B cell (primary cell): ENCODE data around the gene ERC1. TPM values are rescaled to one million over a fixed set of nuclear protein-coding genes. Genes with fewer than 3 reads are reported as not detected.

ENCODE experiments used
- ATAC-seq: fragments of 200-7000 bp; cut with Tn5 transposase; one replicate; pipeline ENCODE4 v1.10.0; 2021; ENCODE audit warnings: low read depth, mild to moderate bottlenecking, moderate number of reproducible peaks, moderate library complexity
- CTCF ChIA-PET: fragments of 350-600 bp; sonication (Branson Sonifier 250); formaldehyde crosslinking; loops from one replicate; lab custom pipeline; 2021; ENCODE audit warnings: antibody characterized with exemption, inconsistent platforms; lab: Charles Lee
- POLR2A ChIA-PET: fragments of 350-600 bp; sonication (Branson Sonifier 250); formaldehyde crosslinking; loops from one replicate; lab custom pipeline; 2021; ENCODE audit warnings: antibody characterized with exemption; lab: Charles Lee
- DNase-seq: peaks from one replicate; pipeline ENCODE4 v3.0.0; 2013
- H2AFZ ChIP-seq: 2 replicates; pipeline ENCODE4 v1.6.1; 2012; ENCODE audit warnings: mild to moderate bottlenecking, low read depth, low read length; ENCODE audit not compliant: insufficient read depth, poor library complexity, severe bottlenecking
- H3K27ac ChIP-seq, 2 donors: 1 replicate in 1 of 2; 2 replicates in 1 of 2; pipeline ENCODE4 v1.5.1; 2012 to 2013; ENCODE audit warnings: low read length in 2 of 2, mild to moderate bottlenecking in 2 of 2, moderate library complexity in 1 of 2
- H3K27me3 ChIP-seq, 4 experiments: fragments of 200-600 bp in 1 of 4; sonication (generic) in 1 of 4; replicated peaks in 1 of 4; 1 replicate in 2 of 4; 2 replicates in 2 of 4; pipeline versions ENCODE4 v1.6.1 to v1.7.0; 2013 to 2016; ENCODE audit warnings: low read length in 3 of 4, mild to moderate bottlenecking in 2 of 4, mixed read lengths in 1 of 4, moderate library complexity in 1 of 4; ENCODE audit not compliant: insufficient read depth in 4 of 4, control insufficient read depth in 3 of 4; ENCODE audit errors: control extremely low read depth in 1 of 4
- H3K36me3 ChIP-seq, 2 experiments: replicated peaks in 1 of 2; 1 replicate in 1 of 2; 2 replicates in 1 of 2; pipeline versions ENCODE4 v1.6.1 to v1.7.1; 2013; ENCODE audit warnings: low read length in 1 of 2; ENCODE audit not compliant: insufficient read depth in 2 of 2, control insufficient read depth in 1 of 2; ENCODE audit errors: control extremely low read depth in 1 of 2, extremely low read depth in 1 of 2
- H3K4me1 ChIP-seq, 2 donors: fragments of 200-600 bp in 1 of 2; sonication (generic) in 1 of 2; 1 replicate in 1 of 2; 2 replicates in 1 of 2; pipeline versions ENCODE4 v1.5.1 to v1.6.1; 2013 to 2017; ENCODE audit warnings: low read length in 2 of 2; ENCODE audit not compliant: control insufficient read depth in 2 of 2, insufficient read depth in 2 of 2
- H3K4me2 ChIP-seq: replicated peaks from 2 replicates; pipeline ENCODE3; 2012; ENCODE audit warnings: mild to moderate bottlenecking, low read depth, low read length; ENCODE audit not compliant: poor library complexity, severe bottlenecking
- H3K4me3 ChIP-seq, 5 experiments: fragments of 200-600 bp in 1 of 5; sonication (generic) in 1 of 5; 1 replicate in 3 of 5; 2 replicates in 2 of 5; pipeline versions ENCODE4 v1.5.1 to v1.7.0; 2011 to 2016; ENCODE audit warnings: low read length in 4 of 5, mild to moderate bottlenecking in 4 of 5, low read depth in 2 of 5, control low read depth in 1 of 5, moderate library complexity in 1 of 5; ENCODE audit not compliant: insufficient read depth in 1 of 5; ENCODE audit errors: control extremely low read depth in 1 of 5, extremely low read depth in 1 of 5
- H3K79me2 ChIP-seq: fragments of 200-600 bp; sonication (generic); one replicate; pipeline ENCODE4 v1.6.0; 2016; ENCODE audit warnings: low read length; ENCODE audit not compliant: control insufficient read depth, insufficient read depth
- H3K9ac ChIP-seq: fragments of 200-600 bp; sonication (generic); 2 replicates; pipeline ENCODE4 v1.6.1; 2017; ENCODE audit warnings: mild to moderate bottlenecking, low read length, moderate library complexity
- H3K9me3 ChIP-seq, 3 donors: one replicate each; pipeline versions ENCODE4 v1.6.1 to v1.7.1; 2013; ENCODE audit warnings: low read length in 2 of 3; ENCODE audit not compliant: control insufficient read depth in 2 of 3, insufficient read depth in 1 of 3; ENCODE audit errors: control extremely low read depth in 1 of 3
- H4K20me1 ChIP-seq: 2 replicates; pipeline ENCODE4 v1.6.0; 2012; ENCODE audit warnings: mild to moderate bottlenecking, low read length; ENCODE audit not compliant: insufficient read depth, control insufficient read depth, poor library complexity, severe bottlenecking
- H3K27ac Mint-ChIP-seq: one replicate; pipeline ENCODE4 v1.8.0; 2021; ENCODE audit warnings: mixed read lengths
- H3K27me3 Mint-ChIP-seq: one replicate; pipeline ENCODE4 v1.8.0; 2021; ENCODE audit warnings: mixed read lengths
- H3K4me1 Mint-ChIP-seq: one replicate; pipeline ENCODE4 v1.8.0; 2021; ENCODE audit warnings: mixed read lengths
- H3K4me3 Mint-ChIP-seq: one replicate; pipeline ENCODE4 v1.8.0; 2021; ENCODE audit warnings: mixed read lengths
- H3K9me3 Mint-ChIP-seq: one replicate; pipeline ENCODE4 v1.8.0; 2022; ENCODE audit warnings: mixed read lengths; ENCODE audit not compliant: insufficient read depth
- EZH2 ChIP-seq: IDR thresholded peaks from 2 replicates; pipeline ENCODE4 v1.6.1; 2012; ENCODE audit warnings: borderline replicate concordance, low read depth, mild to moderate bottlenecking, moderate library complexity, low read length; ENCODE audit not compliant: insufficient read depth, poor library complexity, severe bottlenecking
- WGBS: methylation state at CpG from one replicate; pipeline ENCODE4 v1.1.5; 2013; ENCODE audit warnings: missing lambda C conversion rate; ENCODE audit not compliant: insufficient coverage; 5-methylcytosine and 5-hydroxymethylcytosine counted together
- intact Hi-C: fragments of 100-400 bp; cut with micrococcal nuclease; formaldehyde crosslinking; loops from one replicate; pipeline ENCODE4 v1.10.0; 2022
- polyA plus RNA-seq: library from polyadenylated mRNA; depleted of rRNA; stranded (reverse); fragments of >200 nt; gene quantifications from 2 replicates; pipeline ENCODE4 v1.2.3, GENCODE V29; 2012
- total RNA-seq, 2 donors: library from RNA; stranded (reverse); fragments of 120-200 nt in 1 of 2; gene quantifications; 1 replicate in 1 of 2; 2 replicates in 1 of 2; pipeline versions ENCODE4 v1.2.3 to v1.2.4, GENCODE V29; 2013 to 2022
- TF ChIP-seq, protein P1 (sequence below): fragments of 200-600 bp; IDR thresholded peaks from one replicate; pipeline ENCODE4 v1.8.0; 2022; ENCODE audit warnings: antibody characterized with exemption, mild to moderate bottlenecking

The ERC1 gene
- total and polyA plus RNA-seq, 2 donors (not counting 1 experiment from before 2014, with no cell fraction given) = 4.0 to 77.6 TPM

DNA sequence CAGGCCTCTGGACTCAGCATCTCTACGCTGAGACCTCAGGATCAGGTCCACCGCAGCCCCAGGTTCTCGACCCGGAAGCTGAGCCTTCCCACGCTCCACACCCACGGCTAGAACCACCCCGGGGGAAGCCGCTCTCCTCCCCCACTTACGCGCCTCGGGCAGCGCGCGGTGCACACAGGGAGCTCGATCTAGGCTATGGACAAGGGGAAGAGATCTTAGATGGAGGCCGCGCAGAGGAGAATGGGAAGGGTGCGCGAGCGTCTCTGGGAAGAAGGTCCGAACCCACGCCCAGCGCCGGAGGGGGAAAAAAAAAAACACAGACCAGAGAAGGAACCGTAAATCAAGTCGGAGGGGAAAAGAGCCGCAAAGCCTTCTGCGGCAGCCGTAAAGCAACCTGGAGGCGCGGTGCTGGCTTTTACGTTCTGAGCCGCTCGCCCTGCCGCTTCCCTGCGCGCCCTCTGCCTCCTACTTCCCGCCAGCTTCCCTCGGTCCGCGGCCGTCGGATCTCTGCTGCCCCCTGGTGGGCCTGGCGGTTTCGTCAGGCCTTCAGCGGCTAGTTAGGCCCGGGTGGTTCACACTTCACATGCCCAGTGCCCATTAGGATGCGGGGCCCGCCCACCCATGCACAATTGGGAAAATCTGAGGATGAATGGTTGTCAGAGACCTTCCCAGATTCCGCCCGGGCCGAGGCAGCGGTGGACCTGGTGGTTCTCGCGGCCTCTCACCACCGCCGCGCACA is 41.4 kb upstream of the ERC1 start, which contains the start of gene RAD52:
Gene RAD52, minus strand, starts transcription at position 242 of the 739 bp plus-strand sequence. CDS start 16,636 bp downstream, outside the sequence.
- Histone ChIP-seq H3K36me3 (no peaks in the 10 kb centered on the region), H3K79me2 (peaks cover 25% of the 10 kb centered on the region), H3K4me3 (peak within 1 kb of the TSS; percentile 67 to 91 (median 74)), H2AFZ (peak within 1 kb of the TSS; percentile 84), H3K27ac (peak within 1 kb of the TSS; percentile 82 to 84), H3K4me2 (peak within 1 kb of the TSS; percentile 77), H4K20me1 (no peaks in the 10 kb centered on the region), H3K4me1 (peaks cover 0 to 13% of the 10 kb centered on the region in 2 donors), H3K27me3 (no peaks in the 10 kb centered on the region), H3K9ac (peak within 1 kb of the TSS; percentile 71), H3K9me3 (no peaks in the 10 kb centered on the region)
- ChIA-PET CTCF (interaction anchor here (0.6 to 4.0 kb wide), 23 partner anchors 13 to 656 kb away, joined by 3 to 31 read pairs (median 5); partner anchors contain the start of gene ERC1), POLR2A (interaction anchor here (0.5 to 1.9 kb wide), 8 partner anchors 9 to 634 kb away, joined by 3 to 27 read pairs (median 4); partner anchors contain the start of genes CCDC77, ERC1 and WNK1)
- H3K27ac Mint-ChIP-seq = peak within 1 kb of the TSS; percentile 90
- no peaks in the 10 kb centered on the region for H3K9me3 Mint-ChIP-seq
- peak; percentile 99 for DNase-seq
- no peak for TF ChIP-seq EZH2
- TF ChIP-seq, protein P1, sequence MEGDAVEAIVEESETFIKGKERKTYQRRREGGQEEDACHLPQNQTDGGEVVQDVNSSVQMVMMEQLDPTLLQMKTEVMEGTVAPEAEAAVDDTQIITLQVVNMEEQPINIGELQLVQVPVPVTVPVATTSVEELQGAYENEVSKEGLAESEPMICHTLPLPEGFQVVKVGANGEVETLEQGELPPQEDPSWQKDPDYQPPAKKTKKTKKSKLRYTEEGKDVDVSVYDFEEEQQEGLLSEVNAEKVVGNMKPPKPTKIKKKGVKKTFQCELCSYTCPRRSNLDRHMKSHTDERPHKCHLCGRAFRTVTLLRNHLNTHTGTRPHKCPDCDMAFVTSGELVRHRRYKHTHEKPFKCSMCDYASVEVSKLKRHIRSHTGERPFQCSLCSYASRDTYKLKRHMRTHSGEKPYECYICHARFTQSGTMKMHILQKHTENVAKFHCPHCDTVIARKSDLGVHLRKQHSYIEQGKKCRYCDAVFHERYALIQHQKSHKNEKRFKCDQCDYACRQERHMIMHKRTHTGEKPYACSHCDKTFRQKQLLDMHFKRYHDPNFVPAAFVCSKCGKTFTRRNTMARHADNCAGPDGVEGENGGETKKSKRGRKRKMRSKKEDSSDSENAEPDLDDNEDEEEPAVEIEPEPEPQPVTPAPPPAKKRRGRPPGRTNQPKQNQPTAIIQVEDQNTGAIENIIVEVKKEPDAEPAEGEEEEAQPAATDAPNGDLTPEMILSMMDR = peak; percentile 99
- no peaks in the 10 kb centered on the region for H3K27me3 Mint-ChIP-seq
- under 1% methylated on average over 45 of the region's 58 CpGs for WGBS
- H3K4me1 Mint-ChIP-seq = peaks cover 27% of the 10 kb centered on the region
- intact Hi-C loops = loop anchor here (1.0 to 10.0 kb wide), 8 partner anchors 37 to 645 kb away; partner anchors contain the start of genes ERC1, FBXL14 and WNK1
- peak within 1 kb of the TSS; percentile 88 for H3K4me3 Mint-ChIP-seq
- ATAC-seq = peak; percentile 86
